AG04449 (cell line): ENCODE results near the gene COL9A3.

Experiments
- CTCF ChIA-PET: fragments of 350-600 bp; formaldehyde crosslinking; extraction: SDS; loops from one replicate; lab custom pipeline; 2021; ENCODE audit warnings: antibody characterized with exemption; lab: Yijun Ruan, JAX
- POLR2A ChIA-PET: fragments of 400-600, 350-600 bp; formaldehyde crosslinking; extraction: SDS; loops from one replicate; lab custom pipeline; 2020; ENCODE audit warnings: antibody characterized with exemption, inconsistent platforms; lab: Yijun Ruan, JAX
- DNase-seq: peaks from one replicate; pipeline ENCODE4 v3.0.0-alpha.2; 2010; ENCODE audit warnings: low read depth, low spot score
- H3K4me3 ChIP-seq: 2 replicates; pipeline ENCODE4 v1.5.1; 2011; ENCODE audit warnings: low read depth, mild to moderate bottlenecking, control low read depth, low read length
- CTCF ChIP-seq: IDR thresholded peaks from one replicate; pipeline ENCODE4 v1.5.1; 2011; ENCODE audit warnings: mild to moderate bottlenecking, moderate library complexity, low read length, control low read depth, inconsistent platforms; ENCODE audit not compliant: insufficient read depth; ENCODE audit errors: missing control alignments

The COL9A3 gene

GRCh38 chr20:62888406-62888805 is 71.6 kb downstream of the COL9A3 start:
- ChIA-PET POLR2A (interaction anchor here (1.3 kb wide), 1 partner anchor 11 kb away, joined by 5 read pairs; no protein-coding TSS in a partner anchor), CTCF (interaction anchor here (0.8 to 12.2 kb wide), 6 partner anchors 11 to 28 kb away, joined by 3 to 133 read pairs (median 4); no protein-coding TSS in a partner anchor)
- no peak for DNase-seq
- TF ChIP-seq CTCF: no peak
- H3K4me3 ChIP-seq: no peak overlapping the region

GRCh38 chr20:62888910-62889309 is 72.1 kb downstream of the COL9A3 start:
- ChIA-PET CTCF (interaction anchor here (1.0 to 12.2 kb wide), 4 partner anchors 12 to 33 kb away, joined by 3 to 133 read pairs (median 4); no protein-coding TSS in a partner anchor), POLR2A (no interaction called here)
- no peak overlapping the region for H3K4me3 ChIP-seq
- no peak for DNase-seq
- no peak for TF ChIP-seq CTCF

GRCh38 chr20:62889411-62889810 is 72.6 kb downstream of the COL9A3 start:
- TF ChIP-seq CTCF: no peak
- ChIA-PET POLR2A (no interaction called here), CTCF (interaction anchor here (1.0 to 12.2 kb wide), 4 partner anchors 11 to 32 kb away, joined by 3 to 133 read pairs (median 4); no protein-coding TSS in a partner anchor)
- DNase-seq: no peak
- H3K4me3 ChIP-seq: no peak overlapping the region

- TF ChIP-seq CTCF: no peak
- ChIA-PET POLR2A (no interaction called here), CTCF (interaction anchor here (1.0 to 12.2 kb wide), 3 partner anchors 11 to 32 kb away, joined by 3 to 133 read pairs (median 4); no protein-coding TSS in a partner anchor)
Observed at GRCh38 chr20:62889871-62890270, 73.0 kb downstream of the COL9A3 start.

GRCh38 chr20:62890444-62890843 is 73.6 kb downstream of the COL9A3 start:
- ChIA-PET CTCF (interaction anchor here (12.2 kb wide), 1 partner anchor 10 kb away, joined by 133 read pairs; no protein-coding TSS in a partner anchor), POLR2A (no interaction called here)
- H3K4me3 ChIP-seq: no peak overlapping the region
- no peak for TF ChIP-seq CTCF
- DNase-seq: no peak

More at GRCh38 chr20:62889871-62890270, 73.0 kb downstream of the COL9A3 start:
- no peak overlapping the region for H3K4me3 ChIP-seq
- DNase-seq: no peak
